Measurements from ENCODE around the gene LCE3D. TPM values are rescaled to one million over a fixed set of nuclear protein-coding genes. Genes with fewer than 3 reads are reported as not detected.

The LCE3D gene
- total and polyA plus RNA-seq, 2 experiments from 2014 or later = not detected

DNA sequence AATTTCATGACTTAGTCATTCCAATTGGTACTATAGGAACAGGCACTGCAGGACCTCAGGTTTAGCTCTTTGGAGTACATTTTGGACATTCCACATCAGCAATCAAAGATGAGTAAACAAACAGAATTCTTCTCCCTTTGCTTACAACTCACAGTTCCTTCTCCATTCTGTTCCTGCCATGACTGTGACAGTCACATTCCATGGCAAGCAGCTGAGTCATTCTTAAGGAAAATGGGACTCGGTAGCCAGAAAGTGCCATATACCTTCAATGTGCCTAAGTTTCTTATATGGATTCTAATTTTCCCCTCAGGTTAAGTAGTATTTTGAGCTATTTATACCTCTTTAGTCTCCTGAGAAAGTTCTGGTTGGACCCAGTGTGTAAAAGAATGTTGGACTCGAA lies 40.4 kb downstream of the LCE3D start:
- Histone ChIP-seq H3K27ac (ENCODE audit: low read depth) (no peak overlapping the region), H2AFZ (no peak overlapping the region), H3K36me3 (ENCODE audit: insufficient read depth) (no peaks in the 10 kb centered on the region), H3K4me3 (no peak overlapping the region), H3K27me3 (ENCODE audit: insufficient read depth) (no peaks in the 10 kb centered on the region), H3K4me2 (no peak overlapping the region), H3K9me2 (ENCODE audit: insufficient read depth) (peaks cover 55% of the 10 kb centered on the region), H3K4me1 (ENCODE audit: insufficient read depth) (peaks cover 7% of the 10 kb centered on the region), H3K79me2 (replicated peaks; ENCODE audit: insufficient read depth) (no peaks in the 10 kb centered on the region), H3F3A (replicated peaks; ENCODE audit: low read depth) (no peaks in the 10 kb centered on the region), H4K20me1 (replicated peaks; ENCODE audit: insufficient read depth) (no peaks in the 10 kb centered on the region)
- no peaks in the 10 kb centered on the region for H3K27me3 Mint-ChIP-seq (ENCODE audit: insufficient read depth, low read depth, poor library complexity)
- no peak for TF ChIP-seq ZNF114 (CRISPR knock-in tag; IDR thresholded peaks at IDR 0.05)
- no peak for TF ChIP-seq ZNF331 (CRISPR knock-in tag; IDR thresholded peaks at IDR 0.05; ENCODE audit: low read depth)
- no peak for TF ChIP-seq EZH2 (IDR thresholded peaks at IDR 0.05; ENCODE audit: low read depth, unreplicated experiment)
- no peak for TF ChIP-seq NANOG (IDR thresholded peaks at IDR 0.05; ENCODE audit: borderline replicate concordance)
- TF ChIP-seq CREB1 (CRISPR knock-in tag; IDR thresholded peaks at IDR 0.05; ENCODE audit: low read depth) = no peak
- no peak for TF ChIP-seq STAT1 (IDR thresholded peaks at IDR 0.05; ENCODE audit: unreplicated experiment)
- TF ChIP-seq, protein P1, sequence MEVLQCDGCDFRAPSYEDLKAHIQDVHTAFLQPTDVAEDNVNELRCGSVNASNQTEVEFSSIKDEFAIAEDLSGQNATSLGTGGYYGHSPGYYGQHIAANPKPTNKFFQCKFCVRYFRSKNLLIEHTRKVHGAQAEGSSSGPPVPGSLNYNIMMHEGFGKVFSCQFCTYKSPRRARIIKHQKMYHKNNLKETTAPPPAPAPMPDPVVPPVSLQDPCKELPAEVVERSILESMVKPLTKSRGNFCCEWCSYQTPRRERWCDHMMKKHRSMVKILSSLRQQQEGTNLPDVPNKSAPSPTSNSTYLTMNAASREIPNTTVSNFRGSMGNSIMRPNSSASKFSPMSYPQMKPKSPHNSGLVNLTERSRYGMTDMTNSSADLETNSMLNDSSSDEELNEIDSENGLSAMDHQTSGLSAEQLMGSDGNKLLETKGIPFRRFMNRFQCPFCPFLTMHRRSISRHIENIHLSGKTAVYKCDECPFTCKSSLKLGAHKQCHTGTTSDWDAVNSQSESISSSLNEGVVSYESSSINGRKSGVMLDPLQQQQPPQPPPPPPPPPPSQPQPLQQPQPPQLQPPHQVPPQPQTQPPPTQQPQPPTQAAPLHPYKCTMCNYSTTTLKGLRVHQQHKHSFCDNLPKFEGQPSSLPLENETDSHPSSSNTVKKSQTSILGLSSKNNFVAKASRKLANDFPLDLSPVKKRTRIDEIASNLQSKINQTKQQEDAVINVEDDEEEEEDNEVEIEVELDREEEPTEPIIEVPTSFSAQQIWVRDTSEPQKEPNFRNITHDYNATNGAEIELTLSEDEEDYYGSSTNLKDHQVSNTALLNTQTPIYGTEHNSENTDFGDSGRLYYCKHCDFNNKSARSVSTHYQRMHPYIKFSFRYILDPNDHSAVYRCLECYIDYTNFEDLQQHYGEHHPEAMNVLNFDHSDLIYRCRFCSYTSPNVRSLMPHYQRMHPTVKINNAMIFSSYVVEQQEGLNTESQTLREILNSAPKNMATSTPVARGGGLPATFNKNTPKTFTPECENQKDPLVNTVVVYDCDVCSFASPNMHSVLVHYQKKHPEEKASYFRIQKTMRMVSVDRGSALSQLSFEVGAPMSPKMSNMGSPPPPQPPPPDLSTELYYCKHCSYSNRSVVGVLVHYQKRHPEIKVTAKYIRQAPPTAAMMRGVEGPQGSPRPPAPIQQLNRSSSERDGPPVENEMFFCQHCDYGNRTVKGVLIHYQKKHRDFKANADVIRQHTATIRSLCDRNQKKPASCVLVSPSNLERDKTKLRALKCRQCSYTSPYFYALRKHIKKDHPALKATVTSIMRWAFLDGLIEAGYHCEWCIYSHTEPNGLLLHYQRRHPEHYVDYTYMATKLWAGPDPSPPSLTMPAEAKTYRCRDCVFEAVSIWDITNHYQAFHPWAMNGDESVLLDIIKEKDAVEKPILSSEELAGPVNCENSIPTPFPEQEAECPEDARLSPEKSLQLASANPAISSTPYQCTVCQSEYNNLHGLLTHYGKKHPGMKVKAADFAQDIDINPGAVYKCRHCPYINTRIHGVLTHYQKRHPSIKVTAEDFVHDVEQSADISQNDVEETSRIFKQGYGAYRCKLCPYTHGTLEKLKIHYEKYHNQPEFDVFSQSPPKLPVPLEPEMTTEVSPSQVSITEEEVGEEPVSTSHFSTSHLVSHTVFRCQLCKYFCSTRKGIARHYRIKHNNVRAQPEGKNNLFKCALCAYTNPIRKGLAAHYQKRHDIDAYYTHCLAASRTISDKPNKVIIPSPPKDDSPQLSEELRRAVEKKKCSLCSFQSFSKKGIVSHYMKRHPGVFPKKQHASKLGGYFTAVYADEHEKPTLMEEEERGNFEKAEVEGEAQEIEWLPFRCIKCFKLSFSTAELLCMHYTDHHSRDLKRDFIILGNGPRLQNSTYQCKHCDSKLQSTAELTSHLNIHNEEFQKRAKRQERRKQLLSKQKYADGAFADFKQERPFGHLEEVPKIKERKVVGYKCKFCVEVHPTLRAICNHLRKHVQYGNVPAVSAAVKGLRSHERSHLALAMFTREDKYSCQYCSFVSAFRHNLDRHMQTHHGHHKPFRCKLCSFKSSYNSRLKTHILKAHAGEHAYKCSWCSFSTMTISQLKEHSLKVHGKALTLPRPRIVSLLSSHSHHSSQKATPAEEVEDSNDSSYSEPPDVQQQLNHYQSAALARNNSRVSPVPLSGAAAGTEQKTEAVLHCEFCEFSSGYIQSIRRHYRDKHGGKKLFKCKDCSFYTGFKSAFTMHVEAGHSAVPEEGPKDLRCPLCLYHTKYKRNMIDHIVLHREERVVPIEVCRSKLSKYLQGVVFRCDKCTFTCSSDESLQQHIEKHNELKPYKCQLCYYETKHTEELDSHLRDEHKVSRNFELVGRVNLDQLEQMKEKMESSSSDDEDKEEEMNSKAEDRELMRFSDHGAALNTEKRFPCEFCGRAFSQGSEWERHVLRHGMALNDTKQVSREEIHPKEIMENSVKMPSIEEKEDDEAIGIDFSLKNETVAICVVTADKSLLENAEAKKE (CRISPR knock-in tag; IDR thresholded peaks at IDR 0.05) = no peak
- TF ChIP-seq POLR2AphosphoS5 (IDR thresholded peaks at IDR 0.05; ENCODE audit: low read depth) = no peak
- TF ChIP-seq, protein P2, sequence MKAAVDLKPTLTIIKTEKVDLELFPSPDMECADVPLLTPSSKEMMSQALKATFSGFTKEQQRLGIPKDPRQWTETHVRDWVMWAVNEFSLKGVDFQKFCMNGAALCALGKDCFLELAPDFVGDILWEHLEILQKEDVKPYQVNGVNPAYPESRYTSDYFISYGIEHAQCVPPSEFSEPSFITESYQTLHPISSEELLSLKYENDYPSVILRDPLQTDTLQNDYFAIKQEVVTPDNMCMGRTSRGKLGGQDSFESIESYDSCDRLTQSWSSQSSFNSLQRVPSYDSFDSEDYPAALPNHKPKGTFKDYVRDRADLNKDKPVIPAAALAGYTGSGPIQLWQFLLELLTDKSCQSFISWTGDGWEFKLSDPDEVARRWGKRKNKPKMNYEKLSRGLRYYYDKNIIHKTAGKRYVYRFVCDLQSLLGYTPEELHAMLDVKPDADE (IDR thresholded peaks at IDR 0.05) = no peak
- TF ChIP-seq, protein P3, sequence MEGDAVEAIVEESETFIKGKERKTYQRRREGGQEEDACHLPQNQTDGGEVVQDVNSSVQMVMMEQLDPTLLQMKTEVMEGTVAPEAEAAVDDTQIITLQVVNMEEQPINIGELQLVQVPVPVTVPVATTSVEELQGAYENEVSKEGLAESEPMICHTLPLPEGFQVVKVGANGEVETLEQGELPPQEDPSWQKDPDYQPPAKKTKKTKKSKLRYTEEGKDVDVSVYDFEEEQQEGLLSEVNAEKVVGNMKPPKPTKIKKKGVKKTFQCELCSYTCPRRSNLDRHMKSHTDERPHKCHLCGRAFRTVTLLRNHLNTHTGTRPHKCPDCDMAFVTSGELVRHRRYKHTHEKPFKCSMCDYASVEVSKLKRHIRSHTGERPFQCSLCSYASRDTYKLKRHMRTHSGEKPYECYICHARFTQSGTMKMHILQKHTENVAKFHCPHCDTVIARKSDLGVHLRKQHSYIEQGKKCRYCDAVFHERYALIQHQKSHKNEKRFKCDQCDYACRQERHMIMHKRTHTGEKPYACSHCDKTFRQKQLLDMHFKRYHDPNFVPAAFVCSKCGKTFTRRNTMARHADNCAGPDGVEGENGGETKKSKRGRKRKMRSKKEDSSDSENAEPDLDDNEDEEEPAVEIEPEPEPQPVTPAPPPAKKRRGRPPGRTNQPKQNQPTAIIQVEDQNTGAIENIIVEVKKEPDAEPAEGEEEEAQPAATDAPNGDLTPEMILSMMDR (conservative IDR thresholded peaks at IDR 0.05; ENCODE audit: low read depth in 2 of 2) = no peak
- no peak for TF ChIP-seq JUNB (IDR thresholded peaks at IDR 0.05; ENCODE audit: unreplicated experiment)
- peaks cover 5% of the 10 kb centered on the region; the same call in 2 of the 3 replicates for H3K4me1 Mint-ChIP-seq
- ATAC-seq = no peak
- no peak overlapping the region for H3K4me3 Mint-ChIP-seq
- no peaks in the 10 kb centered on the region; the same call in 2 of the 3 replicates for H3K36me3 Mint-ChIP-seq (ENCODE audit: low read depth)
- no peak for DNase-seq (ENCODE audit: low spot score)
- H3K9me3 Mint-ChIP-seq = no peaks in the 10 kb centered on the region
- H3K27ac Mint-ChIP-seq = no peak overlapping the region
